Germinal center (tissue), 1 donor: ENCODE data around the gene LIX1L.

ENCODE experiments used
- DNase-seq: peaks from one replicate; pipeline ENCODE4 v3.0.0; 2012; ENCODE audit warnings: mixed read lengths, low spot score

Gene LIX1L

DNA sequence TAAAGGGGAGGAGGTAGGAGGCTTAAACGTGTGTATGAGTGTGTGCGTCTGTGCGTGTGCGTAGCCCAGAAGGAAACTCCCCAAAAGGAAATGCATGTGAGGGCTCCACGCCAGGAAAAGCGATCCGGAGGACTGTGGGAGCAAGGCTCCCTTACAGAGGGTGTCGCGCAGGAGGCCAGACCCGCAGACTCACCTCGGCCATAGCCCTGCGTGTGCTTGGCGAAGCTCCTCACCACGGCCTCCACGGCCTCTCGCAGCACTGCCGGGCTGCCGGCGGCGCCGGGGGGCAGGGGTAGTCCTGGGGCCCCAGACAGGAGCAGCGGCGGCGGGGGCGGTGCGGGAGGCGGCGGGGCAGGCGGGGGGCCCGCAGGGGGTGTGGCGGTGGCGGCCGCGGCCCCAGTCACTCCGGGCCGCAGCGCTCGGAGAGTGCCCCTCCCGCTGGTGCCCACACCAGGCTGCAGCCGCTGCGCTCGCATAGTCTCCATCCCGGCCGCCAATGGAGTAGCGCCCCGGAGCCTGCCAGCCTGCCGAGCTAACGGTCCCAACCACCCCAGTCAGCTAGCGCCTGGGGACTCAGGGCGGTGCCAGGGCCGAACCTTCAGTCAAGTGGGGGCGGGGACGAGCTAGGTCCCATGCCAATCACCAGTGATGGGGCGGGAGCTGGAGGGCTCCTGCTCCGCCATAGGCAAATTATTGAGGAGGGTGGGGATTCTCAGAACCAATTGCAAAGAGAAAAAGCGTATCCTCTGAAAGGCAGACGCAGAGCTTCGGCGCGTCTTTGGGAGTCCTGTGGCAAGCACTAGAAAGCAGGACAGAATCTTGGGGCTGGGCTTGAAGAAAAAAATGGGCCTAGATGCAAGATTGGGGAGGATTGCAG lies at the start of gene LIX1L:
TSS of gene LIX1L (minus strand) at position 575 of the 877 bp plus-strand sequence. CDS start at position 485, 90 bp downstream.
- DNase-seq, result peak; percentile 95

DNA sequence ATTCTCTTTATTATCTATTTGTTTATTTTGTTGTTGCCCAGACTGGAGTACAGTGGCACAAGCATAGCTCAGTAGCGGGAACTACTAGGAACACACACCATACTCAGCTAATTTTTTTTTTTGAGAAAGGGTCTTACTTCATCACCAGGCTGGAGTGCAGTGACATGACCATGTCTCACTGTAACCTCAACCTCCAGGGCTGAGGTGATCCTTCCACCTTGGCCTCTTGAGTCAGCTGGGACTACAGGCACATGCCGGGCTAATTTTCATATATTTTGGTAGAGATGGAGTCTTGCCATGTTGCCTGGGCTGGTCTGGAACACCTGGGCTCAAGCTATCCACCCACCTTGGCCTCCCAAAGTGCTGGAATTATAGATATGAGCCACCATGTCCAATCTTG lies 43.9 kb upstream of the LIX1L start:
- no peak for DNase-seq

DNA sequence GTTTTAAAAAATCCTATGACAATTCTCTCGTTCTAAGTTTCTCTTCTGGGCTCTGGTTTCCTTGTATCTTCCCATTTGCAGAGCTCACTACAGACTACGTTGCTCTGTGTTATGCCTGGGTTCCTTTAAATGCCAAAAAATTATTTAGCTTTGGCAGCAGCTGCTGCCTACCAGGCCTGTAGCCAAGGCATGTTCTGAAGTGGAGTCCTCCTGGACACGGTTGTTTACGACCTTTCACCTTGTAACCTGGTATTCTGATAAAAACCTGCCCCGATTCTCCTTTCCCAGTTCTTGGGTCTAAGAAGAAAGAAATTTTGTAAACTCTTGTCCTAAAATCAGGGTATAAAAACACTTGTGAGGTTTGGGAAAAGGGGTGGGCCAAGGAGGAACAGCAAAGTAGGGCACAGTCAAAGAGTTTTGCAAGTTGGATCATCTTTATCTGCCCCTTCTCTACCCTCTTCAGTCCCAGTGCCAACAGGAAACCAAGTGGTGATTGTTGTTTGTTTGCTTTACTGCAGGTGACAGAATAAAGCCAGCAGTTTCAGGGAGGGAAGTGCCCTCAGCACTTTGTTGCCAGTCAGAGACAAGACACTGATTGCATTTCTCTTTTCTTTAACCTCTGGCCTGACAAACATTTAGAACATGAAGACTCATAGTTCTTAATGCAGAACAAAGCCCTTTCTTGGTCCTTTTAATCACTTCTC lies 41.7 kb upstream of the LIX1L start:
- no peak for DNase-seq

DNA sequence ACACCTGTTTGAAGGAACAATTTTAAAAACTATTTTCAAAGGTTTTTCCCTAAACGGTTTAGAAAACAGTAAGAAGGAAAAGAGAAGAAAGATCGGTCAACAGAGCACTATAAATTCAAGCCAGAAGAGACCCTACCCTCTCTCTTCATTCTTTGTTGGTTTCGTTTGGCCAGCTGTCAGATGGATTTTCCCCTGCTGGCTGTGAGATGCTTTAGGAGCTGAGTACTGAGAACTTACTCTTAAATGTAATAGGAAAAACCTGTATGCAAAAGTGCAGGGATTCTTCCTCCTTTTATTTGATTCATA lies 39.9 kb upstream of the LIX1L start:
- no peak for DNase-seq

DNA sequence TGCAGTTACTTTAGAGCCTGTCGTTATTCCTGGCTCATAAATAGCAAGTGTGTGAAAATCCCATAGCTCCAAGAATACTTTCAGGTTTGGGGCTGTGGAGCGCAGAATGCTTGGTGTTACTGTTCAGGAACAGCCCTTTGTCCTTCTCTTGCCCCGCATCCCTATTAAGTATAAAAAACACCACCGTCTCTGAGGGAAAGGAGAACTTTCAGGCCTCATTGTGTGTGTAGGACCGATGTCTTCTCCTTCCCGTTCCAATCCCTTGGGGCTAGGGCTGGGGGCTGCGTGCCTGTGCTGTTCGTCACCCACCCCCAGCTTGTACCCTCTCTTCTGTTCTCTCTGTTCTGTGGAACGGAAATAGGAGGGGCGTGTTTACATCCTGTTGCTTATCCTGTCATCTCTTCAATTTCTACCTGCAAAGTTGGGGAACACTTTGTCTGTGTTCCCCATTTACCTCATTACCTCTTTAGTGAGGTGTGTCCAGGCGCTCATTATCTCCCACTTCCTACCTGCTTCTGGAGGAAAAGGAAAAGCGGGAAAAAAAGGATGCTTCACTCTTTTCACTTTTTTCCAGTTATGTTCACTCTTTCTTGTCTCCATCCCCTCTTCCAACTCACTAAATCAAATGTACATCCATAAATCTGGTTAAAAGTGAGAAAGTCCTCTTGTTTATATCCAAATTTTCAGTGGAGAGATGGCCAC lies 39.4 kb upstream of the LIX1L start:
- peak; percentile 77 for DNase-seq

DNA sequence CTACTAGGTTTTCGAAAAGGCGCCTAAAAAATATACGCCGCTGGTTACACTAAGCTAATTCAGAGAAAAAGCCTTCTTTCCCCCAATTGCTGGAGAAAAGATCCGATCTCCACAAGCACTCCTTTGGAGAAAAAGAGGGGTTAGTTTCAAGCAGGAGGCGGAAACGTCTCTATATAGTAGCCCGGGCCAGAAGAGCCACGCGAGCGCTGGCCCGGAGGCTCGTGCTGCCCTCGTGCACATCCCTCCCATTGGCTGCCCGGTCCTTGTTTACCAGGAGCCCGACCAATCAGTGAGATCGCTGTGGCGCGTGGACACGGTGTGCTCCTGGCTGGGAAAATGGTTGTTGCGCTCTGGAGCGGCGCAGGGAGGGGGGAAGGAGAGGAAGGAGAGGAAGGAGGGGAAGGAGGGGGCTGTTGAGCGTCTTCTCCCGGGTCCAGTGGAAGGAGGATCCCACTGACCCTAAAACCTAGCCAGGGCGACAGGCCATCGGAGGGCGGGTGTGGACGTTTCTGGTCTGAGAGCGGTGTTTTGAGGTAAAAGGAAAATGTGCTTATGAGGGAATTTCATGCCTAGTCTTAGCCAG lies 38.7 kb upstream of the LIX1L start, which contains the start of gene TXNIP:
TSS of gene TXNIP (minus strand) at position 147 of the 583 bp plus-strand sequence. CDS start 313 bp downstream, outside the sequence.
- DNase-seq, result peak; percentile 97

DNA sequence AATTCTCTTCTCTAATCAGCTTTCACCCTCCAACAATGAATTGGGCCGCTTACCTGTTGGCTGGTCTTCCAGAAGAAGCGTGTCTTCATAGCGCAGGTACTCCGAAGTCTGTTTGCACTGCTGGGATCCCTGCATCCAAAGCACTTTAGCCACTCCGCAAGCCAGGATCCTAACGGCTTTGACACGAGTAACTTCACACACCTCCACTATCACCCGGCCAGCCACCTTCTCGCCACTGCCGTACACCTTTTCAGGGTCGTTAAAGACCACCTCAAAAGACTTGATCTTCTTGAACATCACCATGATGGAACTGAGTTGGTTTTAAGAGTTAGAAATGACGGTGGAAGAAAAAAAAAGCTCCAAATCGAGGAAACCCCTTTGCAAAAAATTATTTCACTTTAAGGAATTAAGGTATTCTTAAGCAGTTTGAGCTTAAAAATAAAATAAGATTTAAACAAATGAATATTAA lies 38.2 kb upstream of the LIX1L start:
- no peak for DNase-seq

DNA sequence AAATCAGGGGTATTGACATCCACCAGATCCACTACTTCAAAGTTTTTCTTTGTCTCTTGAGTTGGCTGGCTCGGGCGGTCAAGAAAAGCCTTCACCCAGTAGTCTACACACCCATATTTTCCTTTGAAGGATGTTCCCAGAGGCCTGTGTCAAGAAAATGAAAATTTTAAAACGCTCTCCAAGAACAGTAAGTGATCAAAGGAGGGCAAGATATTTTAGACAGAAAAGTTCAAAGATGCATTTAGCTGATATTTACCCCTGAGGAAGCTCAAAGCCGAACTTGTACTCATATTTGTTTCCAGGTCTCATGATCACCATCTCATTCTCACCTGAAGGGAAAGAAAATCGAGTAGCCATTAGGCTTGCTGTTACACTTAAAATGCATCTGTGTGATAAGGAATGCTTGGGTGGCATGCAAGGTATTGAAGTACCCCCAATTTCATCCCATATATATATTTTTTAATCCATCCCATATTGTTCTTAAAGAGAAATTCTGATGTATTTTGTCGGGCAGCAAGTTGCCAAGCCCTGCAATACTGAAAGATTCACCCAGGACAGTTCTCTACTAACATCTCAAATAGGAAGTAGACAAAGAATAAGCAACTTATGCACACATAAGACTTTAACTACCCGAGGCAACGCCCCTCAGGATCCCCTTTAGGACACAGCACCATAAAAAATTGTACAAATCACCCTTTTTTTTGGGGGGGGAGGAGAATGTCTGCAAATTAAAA lies 37.5 kb upstream of the LIX1L start:
- DNase-seq, result no peak

DNA sequence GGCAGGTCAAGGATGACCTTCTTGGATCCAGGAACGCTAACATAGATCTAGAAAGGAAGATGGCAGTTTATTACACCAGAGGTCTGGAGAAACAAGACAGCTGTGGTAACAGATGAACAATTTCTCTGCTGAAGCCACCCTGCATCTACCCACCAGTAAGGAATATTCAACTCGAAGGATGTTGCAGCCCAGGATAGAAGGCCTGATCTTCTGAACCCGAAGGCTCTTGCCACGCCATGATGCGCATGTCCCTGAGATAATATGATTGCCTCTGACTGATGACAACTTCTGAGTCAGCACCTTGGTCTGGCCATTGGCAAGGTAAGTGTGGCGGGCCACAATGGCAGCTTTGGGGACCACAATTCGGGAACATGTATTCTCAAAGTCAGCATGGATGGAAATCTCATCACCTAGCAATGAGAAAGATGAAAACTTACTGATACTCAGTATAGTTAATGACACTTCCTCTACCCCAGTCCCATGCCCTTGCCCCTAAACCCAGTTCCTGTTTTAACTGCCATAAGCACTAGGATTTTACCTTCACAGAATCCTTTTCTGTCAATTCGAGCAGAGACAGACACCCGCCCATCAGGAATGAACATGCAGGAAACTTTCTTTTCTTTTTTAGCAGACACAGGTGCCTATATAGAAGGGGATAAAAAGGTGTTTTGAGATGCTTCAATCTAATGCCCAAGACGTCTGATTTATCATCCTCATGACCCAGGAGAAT lies 36.7 kb upstream of the LIX1L start:
- no peak for DNase-seq

DNA sequence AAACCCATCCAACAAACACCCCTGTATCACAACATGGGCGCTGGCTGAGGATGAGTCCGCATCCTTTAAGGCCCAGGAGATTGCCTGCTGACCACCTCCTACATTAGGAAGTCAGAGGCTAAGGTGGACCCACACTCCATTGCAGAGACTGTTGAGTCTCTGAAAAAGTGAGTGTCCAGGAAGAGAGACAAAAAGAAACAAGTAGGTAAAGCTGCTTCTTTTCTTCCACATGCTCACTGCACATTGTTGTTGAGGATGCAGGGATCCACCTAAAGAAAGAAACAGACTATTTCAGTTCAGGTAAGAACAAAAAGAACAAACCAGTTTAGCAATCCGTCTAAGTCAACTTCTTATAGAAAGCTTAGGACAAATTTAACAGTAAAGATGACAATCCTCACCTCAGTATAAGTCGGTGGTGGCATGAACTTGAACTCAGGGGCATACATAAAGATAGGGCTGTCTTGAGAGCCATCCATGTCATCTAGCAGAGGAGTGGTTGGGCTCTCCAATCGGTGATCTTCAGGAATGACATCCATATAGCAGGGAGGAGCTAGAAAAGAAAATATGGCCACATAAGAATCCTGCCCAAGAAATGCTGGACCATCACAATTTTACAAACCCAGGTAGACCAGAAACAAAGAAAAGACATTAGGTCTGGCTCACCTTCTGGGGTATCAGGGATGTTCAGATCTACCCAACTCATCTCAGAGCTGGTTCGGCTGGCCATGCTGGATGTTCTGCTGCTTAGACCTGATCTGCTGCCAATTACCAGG lies 36.0 kb upstream of the LIX1L start:
- DNase-seq, result no peak

DNA sequence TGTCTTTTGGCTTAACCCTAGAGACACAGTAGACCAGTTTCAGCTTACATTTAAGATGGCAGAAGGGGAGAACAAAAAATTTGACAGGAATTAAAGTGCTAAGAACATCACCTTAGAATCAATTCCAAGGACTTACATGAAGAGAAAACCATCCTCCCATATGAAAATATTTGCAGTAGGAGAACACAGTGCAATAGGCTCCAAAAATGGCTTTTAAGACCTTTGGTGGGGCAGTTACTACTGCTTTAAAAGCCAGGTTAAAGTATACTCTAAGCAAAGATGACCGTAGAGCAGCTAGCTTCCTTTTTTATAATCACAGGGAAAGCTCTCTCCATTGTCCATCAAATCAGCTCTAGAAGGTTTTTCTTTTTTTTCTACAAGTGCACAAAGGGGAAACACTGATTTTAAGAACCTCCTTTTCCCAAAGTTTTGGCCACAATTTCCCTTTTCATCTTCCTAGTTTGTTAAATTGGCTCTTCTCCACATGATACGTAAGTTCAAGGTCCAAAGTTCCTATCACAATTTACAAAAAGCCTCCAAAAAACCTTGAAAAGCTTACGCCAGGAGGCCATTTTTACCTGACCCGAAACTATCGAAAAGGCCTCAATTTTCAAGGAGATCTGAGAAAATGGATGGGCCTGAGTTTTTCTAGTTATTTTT lies 35.3 kb upstream of the LIX1L start:
- no peak for DNase-seq

DNA sequence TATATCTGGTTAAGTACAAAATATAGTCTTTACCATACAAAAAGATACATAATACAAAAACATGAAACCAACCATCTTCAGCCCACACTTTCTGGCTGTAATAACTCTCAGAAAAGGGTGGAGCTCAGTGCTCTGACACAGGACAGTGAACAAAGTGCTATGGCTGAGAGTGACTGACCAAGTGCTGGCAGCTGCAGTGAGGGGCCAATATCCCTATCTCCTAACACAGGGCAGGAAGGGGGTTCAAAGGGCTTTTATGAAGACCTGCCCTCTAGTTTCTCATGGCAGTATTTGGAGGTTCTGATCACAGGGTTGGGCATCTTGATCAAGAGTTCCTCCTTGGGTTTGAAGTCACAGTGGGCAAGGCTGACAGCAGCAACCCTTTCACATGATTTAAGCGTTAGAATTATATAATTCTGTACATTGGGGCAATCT lies 34.7 kb upstream of the LIX1L start:
- no peak for DNase-seq

DNA sequence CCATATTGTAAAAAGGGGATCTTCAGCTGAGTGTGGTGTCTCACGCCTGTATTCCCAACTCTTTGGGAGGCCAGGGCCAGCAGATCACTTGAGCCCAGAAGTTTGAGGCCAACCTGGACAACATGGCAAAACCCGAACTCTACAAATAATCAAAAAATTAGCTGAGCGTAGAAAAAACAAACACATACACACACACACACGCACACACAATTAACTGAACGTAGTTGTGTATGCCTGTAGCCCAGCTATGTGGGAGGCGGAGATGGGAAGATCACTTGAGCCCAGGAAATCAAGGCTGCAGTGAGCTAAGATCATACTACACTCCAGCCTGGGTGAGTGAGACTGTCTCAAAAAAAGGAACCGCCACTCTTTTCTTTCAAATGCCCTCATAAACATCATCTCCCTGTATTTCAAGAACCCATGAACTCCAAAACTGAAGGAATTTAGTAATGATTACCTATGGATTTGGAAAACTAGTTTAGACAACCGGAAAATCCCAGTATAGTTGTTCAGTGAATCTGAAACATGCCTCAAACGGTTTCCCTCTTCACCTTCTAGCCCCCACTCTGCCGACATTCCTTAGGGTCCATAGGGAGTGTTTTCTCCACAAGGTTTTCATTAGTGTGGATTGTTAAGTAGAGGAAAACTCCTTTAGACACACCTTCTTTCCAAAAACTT lies 34.1 kb upstream of the LIX1L start:
- no peak for DNase-seq

DNA sequence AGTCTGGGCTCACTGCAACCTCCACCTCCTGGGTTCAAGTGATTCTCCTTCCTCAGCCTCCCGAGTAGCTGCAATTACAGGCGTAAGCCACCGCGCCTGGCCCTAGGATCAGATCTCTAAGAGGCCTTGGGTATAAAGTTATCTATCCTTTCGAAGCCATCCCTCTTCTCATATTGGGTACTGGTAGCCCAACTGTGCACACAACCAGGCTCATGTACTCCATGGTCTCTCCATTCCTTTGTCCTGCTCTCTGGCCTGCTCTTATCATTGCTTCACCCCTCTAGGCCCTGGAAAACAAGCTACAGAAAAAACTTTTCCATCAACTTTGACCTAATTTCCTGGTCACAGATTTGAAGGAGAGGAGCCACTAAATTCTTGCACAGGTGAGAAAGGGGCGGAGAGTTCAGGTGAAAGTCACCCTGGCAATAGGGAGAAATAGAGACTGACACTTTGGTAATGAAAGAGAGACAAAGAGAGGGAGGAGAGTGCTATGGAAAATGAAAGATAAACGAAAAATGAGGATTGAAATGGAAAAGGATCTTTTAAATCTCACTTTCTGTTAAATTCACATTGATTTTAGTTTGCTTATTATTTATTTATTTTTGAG lies 32.5 kb upstream of the LIX1L start:
- DNase-seq, result no peak

DNA sequence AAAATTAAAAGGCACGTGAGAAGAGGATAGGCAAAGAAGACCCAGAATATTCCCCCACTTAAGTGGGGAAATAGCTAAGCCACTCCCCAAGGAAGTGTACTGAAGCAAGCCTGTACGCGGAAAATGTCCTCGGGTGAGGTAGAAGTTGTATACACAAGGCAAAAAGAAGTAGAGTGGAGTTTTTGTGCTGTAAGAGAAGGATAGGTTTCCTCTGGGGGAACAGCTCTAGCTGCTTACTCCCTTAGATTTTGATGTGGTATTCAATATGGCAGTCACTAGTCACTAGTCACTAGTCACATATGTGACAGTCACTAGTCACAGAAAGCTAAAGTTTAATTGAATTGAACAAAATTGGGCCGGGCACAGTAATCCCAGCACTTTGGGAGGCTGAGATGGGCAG lies 31.0 kb upstream of the LIX1L start:
- DNase-seq, result no peak

DNA sequence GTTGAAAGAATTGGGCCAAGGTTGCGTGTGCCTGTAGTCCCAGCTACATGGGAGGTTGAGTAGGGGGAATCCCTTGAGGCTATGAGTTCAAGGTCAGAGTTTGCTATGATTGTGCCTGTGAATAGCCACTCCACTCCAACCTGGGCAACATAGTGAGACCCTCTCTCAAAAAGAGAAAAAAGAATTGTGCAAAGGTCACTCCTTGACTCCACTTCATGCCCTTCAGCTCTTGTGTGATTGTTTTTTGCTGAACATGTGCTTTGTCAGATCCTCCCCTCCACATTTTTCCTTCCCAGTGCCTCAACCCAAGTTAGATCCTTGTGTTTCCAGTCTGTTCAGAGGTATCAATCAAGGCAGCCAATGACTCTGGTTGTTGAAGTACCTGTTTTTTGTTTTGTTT lies 30.1 kb upstream of the LIX1L start:
- DNase-seq, result no peak

DNA sequence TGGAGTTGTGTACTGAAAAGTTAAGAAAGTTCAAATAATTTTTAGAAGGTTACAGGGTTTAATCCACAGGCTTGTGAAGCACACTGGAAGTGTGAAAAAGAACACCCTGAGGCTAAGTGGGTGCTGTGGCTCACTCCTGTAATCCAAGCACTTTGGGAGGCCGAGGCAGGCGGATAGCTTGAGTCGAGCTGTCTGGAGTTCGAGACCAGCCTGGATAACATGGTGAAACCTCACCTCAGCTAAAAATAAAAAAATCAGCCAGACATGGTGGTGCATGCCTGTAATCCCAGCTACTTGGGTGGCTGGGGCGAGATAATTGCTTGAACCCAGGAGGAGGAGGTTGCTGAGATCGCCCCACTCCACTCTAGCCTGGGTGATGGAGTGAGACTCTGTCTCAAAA lies 28.7 kb upstream of the LIX1L start:
- no peak for DNase-seq
